Posterior cingulate gyrus (tissue), 11 donors: ENCODE data around the gene LANCL1.
"Not testable (repeated sequence)": the region's sequence is repeated elsewhere in the genome, so short reads cannot be mapped to it uniquely, and the experiment has no call there.

ENCODE experiments used
- DNase-seq, 10 donors: peaks; one replicate each; pipeline versions ENCODE4 v3.0.0 to v3.0.0-alpha.2; 2020 to 2021; ENCODE audit warnings: mixed read lengths in 3 of 10
- intact Hi-C: fragments of 100-400 bp; cut with DNase I; formaldehyde crosslinking; loops from one replicate; pipeline ENCODE4 v1.15.1; 2023

LANCL1 gene

GRCh38 chr2:210460322-210461227 is 16.0 kb downstream of the LANCL1 start:
- intact Hi-C loops: no loop called here
- peak in 7 of 10 donors; percentile 22 to 88 (median 52) for DNase-seq

- DNase-seq: no peak
Measured at GRCh38 chr2:210459880-210460279, 16.7 kb downstream of the LANCL1 start.

GRCh38 chr2:210459407-210459806 is 17.2 kb downstream of the LANCL1 start:
- intact Hi-C loops: no loop called here
- DNase-seq: no peak

More at GRCh38 chr2:210459880-210460279, 16.7 kb downstream of the LANCL1 start:
- intact Hi-C loops: no loop called here

GRCh38 chr2:210458395-210458794 is 18.2 kb downstream of the LANCL1 start:
- no peak for DNase-seq
- intact Hi-C loops: no loop called here

- no peak for DNase-seq
- intact Hi-C loops: no loop called here
Measured at GRCh38 chr2:210456571-210456970, 20.0 kb downstream of the LANCL1 start.

GRCh38 chr2:210454336-210454735 is 22.2 kb downstream of the LANCL1 start:
- intact Hi-C loops: no loop called here
- peak in 1 of 10 donors; percentile 40 for DNase-seq

GRCh38 chr2:210452194-210452593 is 24.4 kb downstream of the LANCL1 start:
- DNase-seq: no peak
- intact Hi-C loops: no loop called here

GRCh38 chr2:210450942-210451341 is 25.6 kb downstream of the LANCL1 start:
- DNase-seq, intact Hi-C loops: not testable (repeated sequence)

- DNase-seq: peak in 1 of 10 donors; percentile 55
- intact Hi-C loops: loop anchor here (10.0 kb wide), 1 partner anchor 169 kb away; no protein-coding TSS in a partner anchor
Measured at GRCh38 chr2:210445732-210446131, 30.8 kb downstream of the LANCL1 start.

- intact Hi-C loops: loop anchor here (10.0 kb wide), 1 partner anchor 170 kb away; no protein-coding TSS in a partner anchor
- DNase-seq: no peak
Measured at GRCh38 chr2:210445116-210445707, 31.3 kb downstream of the LANCL1 start.

GRCh38 chr2:210443527-210443926 is 33.0 kb downstream of the LANCL1 start:
- intact Hi-C loops: loop anchor here (10.0 kb wide), 1 partner anchor 171 kb away; no protein-coding TSS in a partner anchor

GRCh38 chr2:210442878-210443277 is 33.7 kb downstream of the LANCL1 start:
- DNase-seq: peak in 1 of 10 donors; percentile 44
- intact Hi-C loops: loop anchor here (10.0 kb wide), 1 partner anchor 172 kb away; no protein-coding TSS in a partner anchor

More at GRCh38 chr2:210443527-210443926, 33.0 kb downstream of the LANCL1 start:
- no peak for DNase-seq

- DNase-seq: no peak
- intact Hi-C loops: loop anchor here (10.0 kb wide), 1 partner anchor 172 kb away; no protein-coding TSS in a partner anchor
Measured at GRCh38 chr2:210442457-210442856, 34.1 kb downstream of the LANCL1 start.

GRCh38 chr2:210440206-210440605 is 36.4 kb downstream of the LANCL1 start:
- intact Hi-C loops: loop anchor here (10.0 kb wide), 1 partner anchor 175 kb away; no protein-coding TSS in a partner anchor

GRCh38 chr2:210435439-210435838 is 41.1 kb downstream of the LANCL1 start:
- DNase-seq: no peak
- intact Hi-C loops: no loop called here

More at GRCh38 chr2:210440206-210440605, 36.4 kb downstream of the LANCL1 start:
- DNase-seq: no peak

GRCh38 chr2:210432633-210433032 is 43.9 kb downstream of the LANCL1 start:
- intact Hi-C loops: no loop called here
- no peak for DNase-seq

- intact Hi-C loops: no loop called here
Measured at GRCh38 chr2:210429403-210430137, 47.0 kb downstream of the LANCL1 start.

GRCh38 chr2:210428393-210429179 is 48.0 kb downstream of the LANCL1 start:
- no peak for DNase-seq
- intact Hi-C loops: no loop called here

More at GRCh38 chr2:210429403-210430137, 47.0 kb downstream of the LANCL1 start:
- DNase-seq: no peak

GRCh38 chr2:210427309-210427708 is 49.2 kb downstream of the LANCL1 start:
- intact Hi-C loops: not testable (repeated sequence)

GRCh38 chr2:210422366-210422765 is 54.2 kb downstream of the LANCL1 start:
- intact Hi-C loops: no loop called here
- DNase-seq: no peak

More at GRCh38 chr2:210427309-210427708, 49.2 kb downstream of the LANCL1 start:
- not testable (repeated sequence) for DNase-seq
